ENCODE measurements around the gene BAD.

Gene BAD

DNA sequence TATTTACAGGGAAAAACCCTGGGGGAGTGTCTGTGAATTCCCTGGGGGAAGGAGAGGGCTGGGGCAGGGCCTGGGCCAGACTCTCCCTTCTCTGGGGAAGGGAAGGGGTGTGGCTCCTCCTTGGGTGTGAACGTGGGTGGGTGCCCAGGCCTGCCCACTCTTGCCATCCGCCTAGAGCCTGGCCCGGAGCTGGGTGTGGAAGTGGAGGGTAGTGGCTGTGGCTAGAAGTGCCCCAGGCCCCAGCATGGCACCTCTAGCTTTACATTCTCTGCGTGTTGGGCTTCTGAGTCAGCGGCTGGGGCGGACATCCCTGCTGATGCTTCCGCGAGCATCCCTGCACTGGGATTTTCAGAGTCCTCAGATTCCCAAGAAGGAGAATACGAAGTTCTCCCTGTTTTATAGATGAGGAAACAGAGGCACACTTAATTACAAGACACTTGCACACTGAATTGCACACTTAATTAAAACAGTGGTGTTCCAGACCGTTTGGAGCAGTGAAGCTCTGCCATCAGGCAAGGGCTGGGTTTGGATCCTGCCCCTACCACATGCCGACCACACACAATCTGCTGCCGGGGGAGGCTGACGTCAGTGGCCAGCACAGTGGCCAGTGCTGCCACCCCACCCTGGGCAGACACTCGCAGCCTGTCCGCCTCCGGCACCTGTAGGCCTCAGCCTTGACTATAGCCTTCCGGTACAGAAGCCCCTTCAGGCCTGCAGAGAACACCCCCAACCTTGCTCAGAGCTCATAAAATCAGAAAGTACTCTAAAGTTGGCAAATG, 7.6 kb downstream of the BAD start:
- no peak for TF ChIP-seq CTCF (IDR thresholded peaks at IDR 0.05; ENCODE audit: low read depth, low read length)
- DNase-seq (ENCODE audit: extremely low read depth, low read depth), result no peak

- TF ChIP-seq CTCF (IDR thresholded peaks at IDR 0.05; ENCODE audit: low read depth, low read length), result no peak
- DNase-seq (ENCODE audit: extremely low read depth, low read depth), result no peak
Observed at GRCh38 chr11:64275841-64276240, 8.6 kb downstream of the BAD start.

DNA sequence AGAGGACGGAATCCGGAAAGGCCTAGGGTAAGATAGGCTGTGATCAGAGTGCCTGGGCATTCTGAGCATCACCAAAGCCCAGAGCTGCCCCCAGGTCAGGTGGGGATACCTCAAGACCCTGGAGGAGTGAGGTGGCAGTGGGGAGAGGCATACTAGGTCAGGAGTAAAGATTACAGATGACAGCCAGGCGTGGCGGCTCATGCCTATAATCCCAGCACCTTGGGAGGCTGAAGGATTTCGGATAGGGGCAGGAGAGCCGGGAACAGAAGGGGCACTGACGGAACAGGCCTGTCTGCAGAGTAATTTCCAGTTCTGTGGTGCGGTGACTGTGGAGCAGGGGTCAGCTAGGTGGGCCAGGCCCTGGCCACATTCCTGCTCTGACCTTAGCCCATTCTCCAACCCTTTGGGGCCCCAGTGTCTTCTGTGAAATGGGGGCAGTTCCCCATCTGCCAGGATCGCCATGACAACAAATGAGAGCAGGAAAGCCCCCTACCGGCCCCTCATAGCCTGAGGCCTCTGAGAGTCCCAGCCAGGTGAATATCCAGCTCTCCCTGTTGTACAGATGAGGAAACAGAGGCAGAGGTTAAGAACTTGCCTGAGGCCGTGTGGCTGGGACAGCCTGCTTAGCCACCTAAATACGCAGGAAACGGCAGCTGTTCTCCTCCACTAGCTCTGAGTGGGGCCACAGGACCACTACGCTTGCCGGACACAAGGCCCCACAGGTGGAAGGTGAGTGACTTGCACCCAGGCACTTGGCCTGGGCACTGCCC, 9.2 kb downstream of the BAD start:
- no peak for DNase-seq (ENCODE audit: extremely low read depth, low read depth)
- no peak for TF ChIP-seq CTCF (IDR thresholded peaks at IDR 0.05; ENCODE audit: low read depth, low read length)

GRCh38 chr11:64269540-64270220, 14.8 kb downstream of the BAD start:
- TF ChIP-seq CTCF (IDR thresholded peaks at IDR 0.05; ENCODE audit: low read depth, low read length), result no peak; the same call in 1 of the 2 replicates
- DNase-seq (ENCODE audit: extremely low read depth, low read depth), result peak; percentile 100

- TF ChIP-seq CTCF (IDR thresholded peaks at IDR 0.05; ENCODE audit: low read depth, low read length), result no peak
- no peak for DNase-seq (ENCODE audit: extremely low read depth, low read depth)
Observed at GRCh38 chr11:64268893-64269539, 15.4 kb downstream of the BAD start.

GRCh38 chr11:64268025-64268892, 16.2 kb downstream of the BAD start:
- no peak for TF ChIP-seq CTCF (IDR thresholded peaks at IDR 0.05; ENCODE audit: low read depth, low read length)
- DNase-seq (ENCODE audit: extremely low read depth, low read depth), result no peak
